ENCODE results near the gene MKNK2. TPM values are rescaled to one million over a fixed set of nuclear protein-coding genes. Genes with fewer than 3 reads are reported as not detected.

The MKNK2 gene
- total RNA-seq, 1 donor from 2014 or later, result 97.1 TPM

DNA sequence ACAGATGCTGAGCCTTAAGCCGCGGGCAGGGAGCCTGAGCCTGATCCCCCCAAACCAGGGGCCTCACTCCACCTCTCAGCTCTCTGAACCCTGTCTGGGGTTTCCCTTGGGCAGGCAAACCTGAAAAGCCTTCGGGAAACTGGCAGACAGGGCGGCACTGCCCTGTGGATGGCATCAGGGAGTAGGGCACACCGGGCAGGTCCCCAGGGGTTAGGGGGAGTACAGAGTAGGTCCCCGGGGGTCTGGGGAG, 9.7 kb downstream of the MKNK2 start:
- H3K27me3 Mint-ChIP-seq (ENCODE audit: low read depth), result no peaks in the 10 kb centered on the region
- H3K4me3 Mint-ChIP-seq, result peak overlapping the region; percentile 47
- H3K27ac Mint-ChIP-seq, result peak overlapping the region; percentile 92
- peaks cover 11% of the 10 kb centered on the region for H3K4me1 Mint-ChIP-seq
- H3K36me3 Mint-ChIP-seq, result peaks cover 4% of the 10 kb centered on the region
- DNase-seq (ENCODE audit: low spot score in 2 of 2, unreplicated experiment in 2 of 2), result no peak
- H3K9me3 Mint-ChIP-seq, result no peaks in the 10 kb centered on the region
- TF ChIP-seq, protein P1, sequence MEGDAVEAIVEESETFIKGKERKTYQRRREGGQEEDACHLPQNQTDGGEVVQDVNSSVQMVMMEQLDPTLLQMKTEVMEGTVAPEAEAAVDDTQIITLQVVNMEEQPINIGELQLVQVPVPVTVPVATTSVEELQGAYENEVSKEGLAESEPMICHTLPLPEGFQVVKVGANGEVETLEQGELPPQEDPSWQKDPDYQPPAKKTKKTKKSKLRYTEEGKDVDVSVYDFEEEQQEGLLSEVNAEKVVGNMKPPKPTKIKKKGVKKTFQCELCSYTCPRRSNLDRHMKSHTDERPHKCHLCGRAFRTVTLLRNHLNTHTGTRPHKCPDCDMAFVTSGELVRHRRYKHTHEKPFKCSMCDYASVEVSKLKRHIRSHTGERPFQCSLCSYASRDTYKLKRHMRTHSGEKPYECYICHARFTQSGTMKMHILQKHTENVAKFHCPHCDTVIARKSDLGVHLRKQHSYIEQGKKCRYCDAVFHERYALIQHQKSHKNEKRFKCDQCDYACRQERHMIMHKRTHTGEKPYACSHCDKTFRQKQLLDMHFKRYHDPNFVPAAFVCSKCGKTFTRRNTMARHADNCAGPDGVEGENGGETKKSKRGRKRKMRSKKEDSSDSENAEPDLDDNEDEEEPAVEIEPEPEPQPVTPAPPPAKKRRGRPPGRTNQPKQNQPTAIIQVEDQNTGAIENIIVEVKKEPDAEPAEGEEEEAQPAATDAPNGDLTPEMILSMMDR (IDR thresholded peaks at IDR 0.05; ENCODE audit: unreplicated experiment), result no peak

DNA sequence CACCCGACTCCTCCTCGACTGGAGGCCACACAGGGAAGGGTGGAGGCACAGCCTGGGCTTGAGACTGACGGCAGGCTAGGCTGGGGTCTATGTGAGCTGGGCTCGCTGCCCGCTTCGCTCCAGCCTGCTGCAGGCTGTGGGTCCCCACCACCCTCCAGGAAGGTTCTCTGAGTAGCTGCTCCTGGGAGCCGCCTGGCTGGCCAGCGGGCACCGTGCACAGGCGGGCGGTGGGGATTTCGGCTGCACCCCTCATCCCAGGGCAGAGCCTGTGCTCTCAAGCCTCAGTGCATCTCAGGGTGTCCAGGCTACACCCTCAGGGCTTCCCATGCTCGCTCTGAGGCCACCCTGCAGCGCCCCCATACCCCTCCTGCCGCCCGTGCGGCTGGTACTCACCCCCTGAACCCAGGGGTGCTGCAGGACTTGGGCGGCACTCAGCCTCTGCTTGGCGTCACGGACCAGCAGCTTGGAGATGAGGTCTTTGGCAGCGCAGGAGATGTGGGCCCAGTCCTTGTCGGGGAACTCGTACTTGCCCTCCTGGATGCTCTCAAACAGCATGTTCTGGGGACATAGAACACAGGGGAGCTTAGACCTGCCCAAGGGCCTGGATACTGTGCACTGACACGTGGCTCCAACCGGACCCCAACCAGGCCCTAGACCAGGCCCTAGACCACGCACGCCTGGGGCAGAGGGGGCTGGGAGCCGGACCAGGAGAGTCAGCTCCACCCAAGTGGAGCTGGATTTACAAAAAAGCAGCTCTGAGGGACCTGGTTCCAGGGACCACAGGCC, 10.2 kb downstream of the MKNK2 start:
- H3K36me3 Mint-ChIP-seq, result peaks cover 4% of the 10 kb centered on the region
- DNase-seq (ENCODE audit: low spot score in 2 of 2, unreplicated experiment in 2 of 2), result no peak
- TF ChIP-seq, protein P1 (IDR thresholded peaks at IDR 0.05; ENCODE audit: unreplicated experiment), result no peak
- H3K4me1 Mint-ChIP-seq, result peaks cover 11% of the 10 kb centered on the region
- peak overlapping the region; percentile 92 for H3K27ac Mint-ChIP-seq
- H3K9me3 Mint-ChIP-seq, result no peaks in the 10 kb centered on the region
- H3K27me3 Mint-ChIP-seq (ENCODE audit: low read depth), result no peaks in the 10 kb centered on the region
- peak overlapping the region; percentile 47 for H3K4me3 Mint-ChIP-seq

GRCh38 chr19:2039959-2040646, 10.9 kb downstream of the MKNK2 start:
- DNase-seq (ENCODE audit: low spot score in 2 of 2, unreplicated experiment in 2 of 2), result no peak
- Mint-ChIP-seq H3K27ac (peak overlapping the region; percentile 34), H3K27me3 (ENCODE audit: low read depth) (no peaks in the 10 kb centered on the region), H3K9me3 (no peaks in the 10 kb centered on the region), H3K4me3 (no peak overlapping the region), H3K36me3 (peaks cover 4% of the 10 kb centered on the region), H3K4me1 (peaks cover 11% of the 10 kb centered on the region)
- TF ChIP-seq, protein P1 (IDR thresholded peaks at IDR 0.05; ENCODE audit: unreplicated experiment), result no peak

DNA sequence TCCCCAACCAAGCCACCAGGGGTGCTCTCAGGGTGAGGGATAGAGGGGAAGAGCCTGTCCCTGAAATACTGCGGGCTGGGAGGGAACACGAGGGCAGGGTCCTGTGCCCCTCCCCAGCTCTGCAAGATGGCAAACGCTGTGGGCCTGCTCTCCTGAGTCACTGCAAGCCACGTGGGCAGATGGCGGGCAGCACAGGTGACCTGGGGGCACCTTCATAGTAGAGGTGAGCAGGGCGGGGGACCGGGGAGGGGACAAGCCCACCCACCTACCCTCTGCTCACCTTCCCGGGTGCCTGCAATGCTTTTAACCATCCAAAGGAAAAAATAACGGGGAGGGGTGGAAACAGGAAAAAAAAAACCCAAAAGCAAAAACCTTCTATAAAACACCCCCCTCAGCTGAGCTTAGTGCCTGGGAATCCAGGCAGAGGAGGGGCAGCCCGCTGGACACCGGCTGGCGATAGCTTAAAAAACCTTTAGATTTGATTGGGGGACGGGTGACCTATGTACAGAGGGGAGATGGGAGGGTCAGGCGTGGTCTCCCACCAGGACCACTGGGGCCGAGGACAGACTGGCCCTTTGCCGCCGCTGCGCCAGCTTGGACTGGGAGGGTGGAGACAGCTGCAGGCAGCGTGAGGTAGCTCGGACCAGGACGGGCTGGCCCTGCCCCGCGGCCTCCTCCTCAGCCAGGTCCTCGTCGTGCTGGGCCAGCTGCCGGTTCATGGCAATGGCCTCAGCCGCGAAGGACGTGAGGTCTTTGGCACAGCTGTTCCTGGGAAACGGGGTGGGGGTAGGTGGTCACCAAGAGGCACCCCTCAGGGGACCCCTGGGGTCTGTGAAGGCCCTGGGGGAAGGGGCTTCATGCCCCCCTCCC, 11.7 kb downstream of the MKNK2 start:
- H3K9me3 Mint-ChIP-seq, result no peaks in the 10 kb centered on the region
- peak overlapping the region; percentile 34 for H3K27ac Mint-ChIP-seq
- peaks cover 11% of the 10 kb centered on the region for H3K4me1 Mint-ChIP-seq
- H3K27me3 Mint-ChIP-seq (ENCODE audit: low read depth), result no peaks in the 10 kb centered on the region
- H3K4me3 Mint-ChIP-seq, result no peak overlapping the region
- TF ChIP-seq, protein P1 (IDR thresholded peaks at IDR 0.05; ENCODE audit: unreplicated experiment), result no peak
- DNase-seq (ENCODE audit: low spot score in 2 of 2, unreplicated experiment in 2 of 2), result no peak
- peaks cover 4% of the 10 kb centered on the region for H3K36me3 Mint-ChIP-seq

GRCh38 chr19:2038284-2039088, 12.6 kb downstream of the MKNK2 start:
- TF ChIP-seq, protein P1 (IDR thresholded peaks at IDR 0.05; ENCODE audit: unreplicated experiment), result no peak
- H3K27ac Mint-ChIP-seq, result no peak overlapping the region
- peaks cover 10% of the 10 kb centered on the region for H3K4me1 Mint-ChIP-seq
- peaks cover 4% of the 10 kb centered on the region for H3K36me3 Mint-ChIP-seq
- no peaks in the 10 kb centered on the region for H3K27me3 Mint-ChIP-seq (ENCODE audit: low read depth)
- H3K9me3 Mint-ChIP-seq, result no peaks in the 10 kb centered on the region
- H3K4me3 Mint-ChIP-seq, result no peak overlapping the region
- DNase-seq (ENCODE audit: low spot score in 2 of 2, unreplicated experiment in 2 of 2), result no peak

All from mesothelial cell of epicardium (in vitro differentiated cells).